K562 (cell line): ENCODE data around the gene LAMTOR4. TPM values are rescaled to one million over a fixed set of nuclear protein-coding genes. Genes with fewer than 3 reads are reported as not detected.

Source experiments
- ARID3B ChIP-seq: fragments of 250-450 bp; sonication (Bioruptor Pico); IDR thresholded peaks from 2 replicates; pipeline ENCODE4 v1.4.0; 2020; ENCODE audit warnings: borderline replicate concordance
- CCAR2 ChIP-seq: fragments of 200-400 bp; formaldehyde crosslinking; IDR thresholded peaks from 2 replicates; pipeline ENCODE4 v1.6.1; 2017; ENCODE audit warnings: mild to moderate bottlenecking, low read depth, low read length
- HES1 ChIP-seq: fragments of 450-650 bp; IDR thresholded peaks from 2 replicates; pipeline ENCODE4 v1.6.1; 2016; ENCODE audit warnings: low read depth, mild to moderate bottlenecking, moderate library complexity
- KDM4B ChIP-seq, 2 experiments: fragments of 450-650 bp in 1 of 2; sonication (generic) in 1 of 2; IDR thresholded peaks; 2 replicates each; pipeline ENCODE4 v1.6.1; 2016 to 2017; ENCODE audit warnings: borderline replicate concordance in 2 of 2, antibody characterized with exemption in 1 of 2, low read depth in 1 of 2, mild to moderate bottlenecking in 1 of 2
- NELFE ChIP-seq: IDR thresholded peaks from 2 replicates; pipeline ENCODE4 v1.6.1; 2011; ENCODE audit warnings: mild to moderate bottlenecking; ENCODE audit not compliant: insufficient read depth, insufficient read length
- PHF20 ChIP-seq: fragments of 450-650 bp; IDR thresholded peaks from 2 replicates; pipeline ENCODE4 v1.6.1; 2018; ENCODE audit not compliant: partially characterized antibody
- PRDM10 ChIP-seq: fragments of 450-650 bp; IDR thresholded peaks from 2 replicates; pipeline ENCODE4 v1.6.1; 2018; ENCODE audit not compliant: partially characterized antibody
- SREBF2 ChIP-seq: sonication (generic); formaldehyde crosslinking; IDR thresholded peaks from 2 replicates; pipeline ENCODE4 v1.4.0; 2020; ENCODE audit warnings: mild to moderate bottlenecking, missing genetic modification reagents
- STAG1 ChIP-seq: sonication (generic); formaldehyde crosslinking; IDR thresholded peaks from 2 replicates; pipeline ENCODE4 v1.5.0; 2020; ENCODE audit warnings: missing genetic modification reagents, borderline replicate concordance
- TEAD4 ChIP-seq, 2 experiments: sonication (generic) in 1 of 2; formaldehyde crosslinking in 1 of 2; IDR thresholded peaks; 2 replicates each; pipeline versions ENCODE4 v1.6.1 to v1.8.0; 2012 to 2022; ENCODE audit warnings: borderline replicate concordance in 1 of 2, inconsistent platforms in 1 of 2, low read length in 1 of 2, mild to moderate bottlenecking in 1 of 2, missing genetic modification reagents in 1 of 2
- THRAP3 ChIP-seq: fragments of 450-650 bp; IDR thresholded peaks from 2 replicates; pipeline ENCODE4 v1.6.1; 2016; ENCODE audit warnings: mild to moderate bottlenecking, inconsistent platforms, borderline replicate concordance
- ZNF318 ChIP-seq, 2 experiments: fragments of 450-650 bp; IDR thresholded peaks; 2 replicates each; pipeline ENCODE4 v1.6.1; 2016; ENCODE audit warnings: mild to moderate bottlenecking in 2 of 2, borderline replicate concordance in 1 of 2, low read depth in 1 of 2, moderate library complexity in 1 of 2
- polyA plus RNA-seq, 8 experiments: library from polyadenylated mRNA; depleted of rRNA in 4 of 8; stranded (reverse) in 5 of 8; unstranded in 3 of 8; fragments of >200 nt; fragmentation: Nextera tagmentation in 2 of 8; fragmentation: Illumina TruSeq in 1 of 8; extraction: Ambion mirVana in 2 of 8; extraction: Trizol in 1 of 8; gene quantifications; 2 replicates each; pipeline versions ENCODE4 v1.2.1 to v1.2.3, GENCODE V29; 2011 to 2014; ENCODE audit warnings: inconsistent platforms in 1 of 8, missing spikeins in 1 of 8
- total RNA-seq, 7 experiments: library from RNA; depleted of rRNA in 6 of 7; stranded (reverse); fragments of >200 nt in 6 of 7; fragmentation: Illumina TruSeq in 2 of 7; extraction: Trizol in 2 of 7; gene quantifications; 2 replicates each; pipeline versions ENCODE4 v1.2.1 to v1.2.3, GENCODE V29; 2011 to 2021; ENCODE audit warnings: low replicate concordance in 1 of 7

LAMTOR4 gene
- total and polyA plus RNA-seq, 9 of the 15 experiments (the other 6 are each of a cell fraction or from before 2014, with no cell fraction given), result 79.6 to 314 (median 195) TPM

GRCh38 chr7:100167912-100168323 lies 19.2 kb downstream of the LAMTOR4 start (continued):
- TF ChIP-seq ZNF318 (IDR thresholded peaks at IDR 0.05; ENCODE audit: borderline replicate concordance in 1 of 2, low read depth in 1 of 2) (peak in 1 of 2 experiments; percentile 52; a peak in 1 of 4 replicates), NELFE (no peak), KDM4B (IDR thresholded peaks at IDR 0.05; ENCODE audit: borderline replicate concordance in 2 of 2, low read depth in 1 of 2) (no peak; a peak in 1 of 4 replicates), TEAD4 (IDR thresholded peaks at IDR 0.05; ENCODE audit: low read length) (peak; percentile 34; the same call in 1 of the 2 replicates), TEAD4 (CRISPR knock-in tag; IDR thresholded peaks at IDR 0.05; ENCODE audit: borderline replicate concordance) (no peak), CCAR2 (no peak), HES1 (no peak), ARID3B (no peak), THRAP3 (no peak; the same call in 1 of the 2 replicates), SREBF2 (no peak), PHF20 (peak; percentile 41), PRDM10 (peak; percentile 75), STAG1 (CRISPR knock-in tag) (no peak)
